ENCODE data around the gene UBASH3A. TPM values are rescaled to one million over a fixed set of nuclear protein-coding genes. Genes with fewer than 3 reads are reported as not detected.

Gene UBASH3A
- not detected in 2 replicates for total RNA-seq

DNA sequence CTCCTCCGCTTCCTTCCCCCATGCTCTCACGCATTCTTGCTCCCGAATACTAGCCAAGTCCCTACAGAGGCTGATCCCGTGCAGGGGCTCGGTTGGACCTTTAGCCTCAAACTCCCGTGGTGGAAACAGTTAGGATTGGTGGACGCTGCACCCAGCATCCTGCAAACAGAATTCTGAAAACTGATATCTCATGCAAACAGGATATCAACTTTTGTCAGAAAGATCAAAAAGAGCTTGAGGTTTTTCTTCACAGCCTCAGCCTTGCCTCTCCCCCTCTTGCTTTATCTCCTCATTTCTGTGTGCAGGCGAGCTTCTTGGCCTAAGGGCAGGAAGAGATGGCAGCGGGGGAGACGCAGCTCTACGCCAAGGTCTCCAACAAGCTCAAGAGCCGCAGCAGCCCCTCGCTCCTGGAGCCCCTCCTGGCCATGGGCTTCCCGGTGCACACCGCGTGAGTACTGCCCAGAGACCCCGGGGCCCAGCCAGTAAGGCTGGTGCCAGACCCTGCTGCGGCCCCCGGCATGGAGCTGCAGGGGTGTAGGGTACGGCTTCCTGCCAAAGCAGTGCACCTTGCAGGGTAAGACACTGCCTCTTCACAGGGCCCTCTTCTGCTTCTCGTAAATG, at the start of gene UBASH3A:
Gene UBASH3A, plus strand, starts transcription at position 292 of the 621 bp plus-strand sequence. Its CDS starts 44 bp downstream, at position 336.
- DNase-seq (ENCODE audit: low read depth in 2 of 2), result no peak

DNA sequence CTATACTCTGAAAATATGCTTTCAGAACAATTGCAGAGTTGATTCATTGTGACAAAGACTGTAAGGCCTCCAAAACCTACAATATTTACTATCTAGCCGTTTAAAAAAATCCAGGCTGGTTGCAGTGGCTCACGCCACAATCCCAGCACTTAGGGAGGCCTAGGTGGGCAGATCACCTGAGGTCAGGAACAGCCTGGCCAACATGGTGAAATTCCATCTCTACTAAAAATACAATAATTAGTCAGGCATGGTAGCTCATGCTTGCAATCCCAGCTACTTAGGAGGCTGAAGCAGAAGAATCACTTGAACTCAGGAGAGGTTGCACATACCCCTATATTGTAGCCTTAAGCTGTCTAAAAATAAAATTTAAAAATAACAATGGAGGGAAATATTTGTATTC, 47.7 kb upstream of the UBASH3A start:
- DNase-seq (ENCODE audit: low read depth in 2 of 2), result no peak

GRCh38 chr21:42356650-42357049, 47.1 kb upstream of the UBASH3A start:
- DNase-seq (ENCODE audit: low read depth in 2 of 2), result no peak

GRCh38 chr21:42357307-42357706, 46.4 kb upstream of the UBASH3A start:
- DNase-seq (ENCODE audit: low read depth in 2 of 2), result no peak

GRCh38 chr21:42358261-42358660, 45.4 kb upstream of the UBASH3A start:
- DNase-seq (ENCODE audit: low read depth in 2 of 2), result no peak

GRCh38 chr21:42358937-42359336, 44.8 kb upstream of the UBASH3A start:
- DNase-seq (ENCODE audit: low read depth in 2 of 2), result peak in 1 of 2 donors; percentile 25

DNA sequence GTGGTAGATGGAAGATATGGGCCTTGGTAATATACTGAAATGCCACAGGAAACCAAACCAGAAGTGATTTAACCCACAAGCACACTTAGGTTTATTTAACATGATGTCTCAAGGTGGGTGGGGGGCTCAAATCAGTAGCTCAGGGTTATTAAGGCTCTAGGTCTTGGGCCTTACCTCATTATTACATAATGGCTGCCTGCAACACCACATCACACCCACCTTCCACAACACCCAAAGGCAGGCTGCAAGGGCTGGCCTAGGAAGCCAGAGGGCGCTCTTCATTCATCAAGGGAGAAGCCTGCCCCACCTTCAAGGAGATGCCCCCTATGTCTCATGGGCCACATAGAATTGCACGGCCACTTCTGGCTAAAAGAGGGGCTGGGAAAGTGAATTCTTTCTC, 43.4 kb upstream of the UBASH3A start:
- DNase-seq (ENCODE audit: low read depth in 2 of 2), result no peak

DNA sequence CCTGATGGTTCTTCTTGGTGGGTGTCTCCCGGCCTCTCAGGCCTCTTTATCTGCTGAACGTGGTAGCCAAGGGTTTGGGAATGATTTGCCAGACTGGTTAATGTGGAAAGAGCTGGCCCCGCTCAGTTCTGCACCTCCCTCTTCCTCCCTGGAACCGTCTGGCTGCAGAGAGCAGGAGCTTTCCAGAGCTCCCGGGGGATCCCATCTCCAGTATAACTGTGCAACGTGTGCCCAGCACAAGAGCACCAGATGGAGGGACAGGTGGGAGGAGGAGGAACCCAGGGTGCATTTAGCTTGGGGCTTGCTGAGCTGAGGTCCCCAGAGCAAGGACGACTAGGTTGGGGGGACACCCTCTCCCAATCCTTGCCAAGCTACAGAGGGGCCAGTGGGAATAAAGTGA, 42.4 kb upstream of the UBASH3A start:
- no peak for DNase-seq (ENCODE audit: low read depth in 2 of 2)

DNA sequence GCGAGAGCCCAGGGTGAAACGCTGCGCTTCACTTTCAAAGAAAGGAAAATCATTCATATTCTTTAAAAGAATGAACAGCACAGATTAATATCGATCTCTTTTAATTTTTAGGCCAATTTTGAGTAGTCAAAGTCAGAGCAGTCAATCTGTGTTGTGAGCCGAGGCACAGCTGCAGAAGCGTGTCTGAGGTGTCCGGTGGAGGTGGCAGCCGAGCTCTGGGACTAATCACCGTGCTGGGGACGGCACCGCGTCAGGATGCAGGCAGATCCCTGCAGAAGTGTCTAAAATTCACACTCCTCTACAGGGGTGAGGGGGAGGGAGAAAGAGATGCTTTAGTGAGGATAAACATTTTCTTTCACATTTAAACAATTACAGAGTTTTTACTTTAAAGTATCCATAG, 41.5 kb upstream of the UBASH3A start:
- DNase-seq (ENCODE audit: low read depth in 2 of 2), result no peak

DNA sequence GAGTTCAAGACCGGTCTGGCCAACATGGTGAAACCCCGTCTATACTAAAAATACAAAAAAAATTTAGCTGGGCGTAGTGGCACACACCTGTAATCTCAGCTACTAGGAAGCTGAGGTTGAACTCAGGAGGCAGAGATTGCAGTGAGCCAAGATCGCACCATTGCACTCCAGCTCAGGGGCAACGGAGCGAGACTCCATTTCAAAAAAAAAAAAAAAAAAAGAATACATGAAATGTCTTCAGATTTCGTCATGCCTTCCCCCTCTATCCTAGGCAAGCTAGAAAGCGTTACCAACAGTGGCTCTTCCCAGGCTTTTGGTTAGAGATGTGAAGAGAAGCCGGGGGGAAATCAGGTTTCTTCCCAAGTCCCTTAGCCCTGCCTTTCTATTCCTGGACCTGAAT, 41.0 kb upstream of the UBASH3A start:
- DNase-seq (ENCODE audit: low read depth in 2 of 2), result no peak

DNA sequence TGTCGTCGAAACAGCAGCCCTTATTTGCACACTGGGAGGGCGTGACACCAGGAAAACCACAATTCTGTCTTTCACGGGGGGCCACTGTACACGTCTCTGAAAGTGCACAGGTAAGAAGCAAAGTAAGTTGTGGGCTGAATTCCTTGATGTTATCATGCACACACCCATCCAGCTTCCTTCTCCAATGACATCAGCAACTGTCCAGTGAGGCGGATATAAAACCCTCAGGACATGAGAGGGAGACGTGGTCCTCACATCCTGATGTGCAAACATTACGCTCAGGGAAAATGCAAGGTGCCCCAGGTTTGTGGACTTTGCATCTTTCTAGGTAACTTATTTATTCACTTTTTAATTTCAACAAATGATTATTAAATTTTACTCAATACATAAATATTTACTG, 40.4 kb upstream of the UBASH3A start:
- DNase-seq (ENCODE audit: low read depth in 2 of 2), result no peak

- DNase-seq (ENCODE audit: low read depth in 2 of 2), result no peak
Observed at GRCh38 chr21:42364304-42364865, 39.3 kb upstream of the UBASH3A start.

GRCh38 chr21:42365770-42366169, 37.9 kb upstream of the UBASH3A start:
- DNase-seq (ENCODE audit: low read depth in 2 of 2), result no peak

GRCh38 chr21:42366292-42367010, 37.3 kb upstream of the UBASH3A start, which contains the start of gene TFF1:
Gene TFF1 (minus strand): TSS chr21:42366535. CDS start chr21:42366495, 40 bp downstream.
- peak; percentile 56 to 89 for DNase-seq (ENCODE audit: low read depth in 2 of 2)

- no peak for DNase-seq (ENCODE audit: low read depth in 2 of 2)
Observed at GRCh38 chr21:42367367-42368165, 36.1 kb upstream of the UBASH3A start.

DNA sequence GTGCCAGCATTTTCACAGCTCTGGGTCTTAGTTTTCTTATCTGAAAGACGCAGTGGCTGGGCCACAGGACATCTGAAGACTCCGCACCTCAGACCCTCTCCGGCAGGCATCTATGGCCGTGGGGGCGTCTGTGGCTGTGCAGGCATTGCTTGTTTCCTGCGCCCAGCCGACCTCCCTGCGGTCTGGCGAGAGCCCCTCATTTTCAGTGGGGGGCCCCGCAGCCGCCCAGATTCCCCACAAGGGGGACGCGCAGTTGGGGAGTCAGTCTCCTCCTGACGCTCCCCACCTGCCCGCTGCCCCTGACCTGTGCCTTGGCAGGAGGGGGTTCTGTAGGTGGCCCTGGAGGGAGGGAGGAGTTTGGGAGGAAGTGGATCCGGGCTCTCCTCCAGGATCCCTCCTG, 33.9 kb upstream of the UBASH3A start:
- DNase-seq (ENCODE audit: low read depth in 2 of 2), result no peak

DNA sequence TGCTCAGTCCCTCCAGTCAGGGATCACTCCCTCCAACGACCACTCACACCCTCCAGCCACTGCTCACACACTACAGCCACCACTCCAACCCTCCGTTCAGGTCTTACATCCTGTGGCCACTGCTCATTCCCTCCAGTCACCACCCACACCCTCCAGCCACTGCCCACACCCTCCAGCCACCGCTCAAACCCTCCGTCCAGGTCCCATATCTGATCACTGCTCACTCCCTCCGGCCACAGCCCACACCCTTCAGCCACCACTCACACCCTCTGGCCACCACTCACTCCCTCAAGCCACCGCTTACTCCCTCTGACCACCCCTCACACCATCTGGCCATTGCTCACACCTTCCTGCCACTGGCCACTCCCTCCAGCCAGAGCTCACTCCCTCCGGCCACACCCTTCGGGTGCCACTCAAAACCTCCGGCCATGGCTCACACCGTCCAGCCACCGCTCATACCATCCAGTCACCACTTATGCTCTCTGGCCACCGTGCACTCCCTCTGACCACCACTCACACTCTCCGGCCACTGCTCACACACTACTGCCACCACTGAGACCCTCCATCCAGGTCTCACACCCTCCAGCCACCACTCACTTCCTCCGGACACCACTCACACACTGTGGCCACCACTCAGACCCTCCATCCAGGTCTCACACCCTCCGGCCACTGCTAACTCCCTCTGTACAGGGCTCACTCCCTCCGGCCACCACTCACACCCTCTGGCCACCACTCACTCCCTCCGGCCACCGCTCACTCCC, 32.6 kb upstream of the UBASH3A start:
- DNase-seq (ENCODE audit: low read depth in 2 of 2), result no peak

GRCh38 chr21:42373196-42373907, 30.4 kb upstream of the UBASH3A start:
- DNase-seq (ENCODE audit: low read depth in 2 of 2), result no peak

GRCh38 chr21:42373908-42374455, 29.7 kb upstream of the UBASH3A start:
- no peak for DNase-seq (ENCODE audit: low read depth in 2 of 2)

DNA sequence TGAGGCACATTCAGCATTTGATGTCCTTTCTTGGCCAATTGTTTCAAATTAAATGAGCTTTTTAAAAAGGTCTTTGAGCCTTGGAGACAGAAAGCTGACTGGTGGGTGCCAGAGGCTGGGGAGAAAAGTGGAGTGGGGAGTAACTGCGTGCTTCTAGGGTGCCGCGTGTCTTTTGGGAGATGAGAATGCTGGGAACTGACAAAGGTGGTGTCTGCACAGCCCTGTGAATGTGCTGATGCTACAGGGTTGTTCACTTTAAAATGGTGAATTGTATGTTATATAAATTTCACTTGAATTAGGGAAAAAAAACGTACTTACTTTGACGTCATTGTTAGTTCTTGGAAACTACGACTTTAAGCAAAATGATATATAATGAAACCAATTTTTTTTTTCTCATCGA, 29.2 kb upstream of the UBASH3A start:
- no peak for DNase-seq (ENCODE audit: low read depth in 2 of 2)

Data from dermis microvascular lymphatic vessel endothelial cell (primary cell).